ENCODE data around the gene RNF112.

Gene RNF112

DNA sequence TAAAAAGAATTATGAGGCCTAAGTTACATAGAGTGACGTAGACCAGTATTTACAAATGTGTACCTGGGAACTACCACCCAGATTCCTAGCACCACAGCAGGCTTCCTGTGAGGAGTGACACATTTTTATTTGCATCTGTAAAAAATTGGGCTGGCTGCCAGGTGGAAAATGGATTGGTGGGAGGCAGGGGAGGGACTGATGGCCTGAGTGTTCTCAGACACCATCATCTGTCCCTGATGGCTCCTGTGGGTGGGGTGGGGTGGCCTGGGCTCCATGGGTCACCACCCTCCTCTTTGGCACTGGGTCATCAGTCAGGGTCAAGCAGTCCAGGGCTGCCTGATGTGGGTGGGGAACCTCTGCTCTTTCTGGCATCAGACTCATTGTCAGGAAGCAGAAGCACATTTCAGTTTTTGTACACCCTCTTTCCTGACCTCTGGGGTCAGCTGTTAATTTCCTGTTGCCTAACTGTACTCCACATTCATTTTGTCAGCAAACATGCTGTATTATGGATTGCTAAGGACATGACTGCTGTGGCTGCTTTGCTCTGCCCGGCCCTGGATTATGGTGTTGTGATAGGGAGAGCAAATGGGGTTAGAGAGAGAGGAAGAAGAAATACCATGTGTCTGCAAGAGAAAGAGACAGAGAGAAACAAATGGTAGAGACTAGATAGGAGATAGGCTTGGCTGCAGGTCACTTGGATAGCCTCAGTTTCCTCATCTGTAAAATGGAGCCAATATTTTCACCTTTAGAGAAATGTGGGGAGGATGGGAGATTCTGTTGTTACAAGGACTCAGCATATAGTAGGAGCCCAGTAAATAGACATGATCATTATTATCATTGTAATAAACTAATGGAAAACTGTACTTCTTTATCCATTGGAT lies 12.5 kb upstream of the RNF112 start:
- H3K4me3 ChIP-seq (ENCODE audit: low read depth in 1 of 2, low read length in 2 of 2), result no peak overlapping the region
- H3K27ac ChIP-seq (ENCODE audit: low read depth, low read length), result no peak overlapping the region
- H3K9ac ChIP-seq (ENCODE audit: low read length), result no peak overlapping the region

DNA sequence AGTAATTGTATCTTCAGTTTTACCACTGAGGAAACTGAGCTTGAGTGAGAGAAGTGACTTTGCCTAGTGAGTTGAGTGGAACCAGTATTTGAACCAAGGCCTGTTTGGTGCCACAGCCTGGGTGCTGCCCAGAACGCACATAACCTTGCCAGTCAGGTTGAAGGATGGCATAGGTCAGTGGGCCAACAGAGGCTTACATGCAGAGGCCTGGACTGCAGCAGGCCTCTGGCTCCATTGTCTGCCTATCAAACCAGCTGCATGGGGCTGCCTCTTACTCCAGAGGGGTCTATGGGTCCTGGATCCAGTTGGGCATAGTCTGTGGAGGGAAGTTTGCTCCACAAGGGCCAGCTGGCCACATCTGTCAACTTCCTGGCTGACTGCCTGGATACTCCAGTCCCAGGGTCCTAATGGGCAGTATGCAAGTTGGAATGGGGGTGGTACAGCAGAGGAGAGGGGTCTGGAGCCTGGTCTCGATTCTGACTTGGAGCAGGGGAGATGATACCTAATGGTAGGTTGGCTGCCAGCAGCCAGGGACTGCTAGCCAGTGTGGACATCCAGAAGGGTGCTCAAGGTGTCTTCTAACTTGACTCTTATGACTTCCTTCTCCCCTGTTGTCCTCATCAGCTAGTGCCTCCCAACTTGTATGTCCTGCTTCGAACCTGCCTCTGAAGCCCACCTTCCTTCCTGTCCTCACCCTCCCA lies 11.1 kb upstream of the RNF112 start:
- no peak overlapping the region for H3K27ac ChIP-seq (ENCODE audit: low read depth, low read length)
- H3K4me3 ChIP-seq (ENCODE audit: low read depth in 1 of 2, low read length in 2 of 2), result no peak overlapping the region
- no peaks in the 10 kb centered on the region for H3K36me3 ChIP-seq (ENCODE audit: insufficient read depth, low read length)
- no peak overlapping the region for H3K9ac ChIP-seq (ENCODE audit: low read length)
- no peaks in the 10 kb centered on the region for H3K9me3 ChIP-seq (ENCODE audit: low read length)
- peaks cover 29% of the 10 kb centered on the region for H3K4me1 ChIP-seq (ENCODE audit: insufficient read depth, low read length)
- H3K27me3 ChIP-seq (ENCODE audit: control insufficient read depth in 1 of 2, insufficient read depth in 2 of 2, low read length in 2 of 2), result no peaks in the 10 kb centered on the region

More for the DNA sequence above, 12.5 kb upstream of the RNF112 start:
- H3K27me3 ChIP-seq (ENCODE audit: control insufficient read depth in 1 of 2, insufficient read depth in 2 of 2, low read length in 2 of 2), result no peaks in the 10 kb centered on the region
- H3K4me1 ChIP-seq (ENCODE audit: insufficient read depth, low read length), result peaks cover 29% of the 10 kb centered on the region
- no peaks in the 10 kb centered on the region for H3K36me3 ChIP-seq (ENCODE audit: insufficient read depth, low read length)
- no peaks in the 10 kb centered on the region for H3K9me3 ChIP-seq (ENCODE audit: low read length)

DNA sequence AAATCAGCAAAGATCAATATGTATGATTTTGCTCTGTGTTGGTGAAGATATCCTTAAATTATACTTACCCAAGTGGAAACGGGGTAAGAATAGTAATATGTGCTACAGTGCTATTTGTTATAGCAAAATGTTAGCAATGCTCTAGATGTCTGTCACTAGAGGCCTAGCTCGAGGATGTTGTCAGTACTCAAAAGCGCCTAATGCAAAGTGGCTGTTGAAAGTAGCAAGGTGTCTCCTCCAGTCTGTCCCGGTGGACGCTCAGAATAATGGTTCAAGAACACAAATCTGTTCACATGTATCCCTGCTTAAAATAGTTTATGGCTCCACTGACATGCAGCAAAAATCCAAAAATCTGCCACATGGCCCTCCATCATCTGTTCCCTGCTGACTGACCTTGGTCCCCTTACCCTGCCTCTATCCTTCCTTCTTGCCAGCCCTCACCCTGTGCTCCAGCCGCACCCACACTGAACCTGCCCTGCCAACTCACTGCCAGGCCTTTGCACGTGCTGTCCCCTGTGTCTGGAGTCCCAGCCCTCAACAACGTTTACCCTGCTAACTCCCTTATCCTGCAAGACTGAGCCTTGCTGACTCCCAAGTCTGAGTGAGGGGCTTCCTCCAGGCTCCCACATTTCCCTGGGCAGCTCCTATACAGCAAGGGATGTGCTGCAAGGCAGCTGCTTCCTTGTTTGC lies 9.6 kb upstream of the RNF112 start:
- H3K9ac ChIP-seq (ENCODE audit: low read length), result no peak overlapping the region
- H3K4me3 ChIP-seq (ENCODE audit: low read depth in 1 of 2, low read length in 2 of 2), result no peak overlapping the region
- no peaks in the 10 kb centered on the region for H3K27me3 ChIP-seq (ENCODE audit: control insufficient read depth in 1 of 2, insufficient read depth in 2 of 2, low read length in 2 of 2)
- no peaks in the 10 kb centered on the region for H3K36me3 ChIP-seq (ENCODE audit: insufficient read depth, low read length)
- peaks cover 29% of the 10 kb centered on the region for H3K4me1 ChIP-seq (ENCODE audit: insufficient read depth, low read length)
- H3K27ac ChIP-seq (ENCODE audit: low read depth, low read length), result no peak overlapping the region
- H3K9me3 ChIP-seq (ENCODE audit: low read length), result no peaks in the 10 kb centered on the region

DNA sequence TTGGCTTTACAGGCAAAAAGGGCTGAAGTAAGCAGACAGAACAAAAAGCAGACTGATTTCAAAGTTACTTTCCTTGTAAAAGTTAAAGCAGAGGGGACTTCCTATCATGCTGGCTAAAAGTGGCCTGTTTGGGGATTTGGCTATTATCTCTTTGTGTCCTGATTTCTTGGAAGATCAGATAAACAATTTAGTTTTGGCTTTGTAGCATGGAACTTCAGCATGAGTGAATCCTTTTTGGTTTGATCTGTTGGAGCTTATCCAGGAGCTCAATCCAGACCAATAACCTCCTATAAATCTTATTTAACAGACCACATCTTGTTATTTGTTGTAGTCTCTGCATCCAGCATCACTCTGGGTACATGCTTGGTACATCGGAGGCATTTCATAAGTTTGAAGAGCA lies 8.9 kb upstream of the RNF112 start:
- Histone ChIP-seq H3K9ac (ENCODE audit: low read length) (no peak overlapping the region), H3K36me3 (ENCODE audit: insufficient read depth, low read length) (no peaks in the 10 kb centered on the region)

DNA sequence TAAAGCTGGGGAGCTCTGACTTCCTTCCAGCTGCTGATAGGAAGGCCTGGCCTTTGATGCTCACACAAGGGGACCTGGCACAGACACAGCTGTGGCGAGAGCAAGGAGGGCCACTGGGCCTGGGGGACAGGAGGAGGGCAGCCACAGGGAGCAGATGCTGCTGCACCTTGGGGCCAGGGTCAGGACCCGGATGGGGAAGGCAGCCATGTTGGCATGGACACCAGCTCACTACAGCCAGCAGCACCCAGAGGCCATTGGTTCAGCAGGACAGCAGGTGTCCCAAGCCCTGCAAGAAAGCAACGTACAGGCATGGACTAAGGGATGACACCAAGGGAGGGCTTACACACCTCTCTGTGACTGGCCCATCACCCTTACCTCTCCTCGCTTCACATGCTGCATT lies 8.0 kb upstream of the RNF112 start:
- Histone ChIP-seq H3K4me1 (ENCODE audit: insufficient read depth, low read length) (peaks cover 23% of the 10 kb centered on the region), H3K9me3 (ENCODE audit: low read length) (no peaks in the 10 kb centered on the region), H3K27ac (ENCODE audit: low read depth, low read length) (no peak overlapping the region), H3K36me3 (ENCODE audit: insufficient read depth, low read length) (no peaks in the 10 kb centered on the region), H3K27me3 (ENCODE audit: control insufficient read depth in 1 of 2, insufficient read depth in 2 of 2, low read length in 2 of 2) (no peaks in the 10 kb centered on the region), H3K9ac (ENCODE audit: low read length) (no peak overlapping the region), H3K4me3 (ENCODE audit: low read depth in 1 of 2, low read length in 2 of 2) (no peak overlapping the region)

More for the DNA sequence above, 8.9 kb upstream of the RNF112 start:
- Histone ChIP-seq H3K4me3 (ENCODE audit: low read depth in 1 of 2, low read length in 2 of 2) (no peak overlapping the region), H3K9me3 (ENCODE audit: low read length) (no peaks in the 10 kb centered on the region), H3K4me1 (ENCODE audit: insufficient read depth, low read length) (peaks cover 29% of the 10 kb centered on the region), H3K27ac (ENCODE audit: low read depth, low read length) (no peak overlapping the region), H3K27me3 (ENCODE audit: control insufficient read depth in 1 of 2, insufficient read depth in 2 of 2, low read length in 2 of 2) (no peaks in the 10 kb centered on the region)

DNA sequence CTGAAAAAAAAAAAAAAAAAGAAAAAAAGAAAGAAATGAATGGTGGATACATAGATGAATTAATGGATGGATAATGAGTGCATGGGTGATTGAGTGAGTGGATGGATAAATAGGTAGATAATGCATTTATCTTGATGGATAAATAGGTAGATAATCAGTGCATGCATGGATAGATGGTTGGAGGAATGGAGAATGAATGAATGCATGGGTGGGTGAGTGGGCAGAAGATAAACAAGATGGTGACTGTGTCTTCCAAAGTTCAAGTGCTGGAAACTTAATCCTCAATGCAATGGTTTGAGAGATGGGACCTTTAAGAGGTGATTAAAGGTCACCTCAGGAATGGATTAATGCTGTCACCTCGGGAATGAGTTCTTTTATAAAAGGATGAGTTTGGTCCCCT lies 6.8 kb upstream of the RNF112 start:
- H3K4me1 ChIP-seq (ENCODE audit: insufficient read depth, low read length), result peaks cover 15% of the 10 kb centered on the region
- H3K9me3 ChIP-seq (ENCODE audit: low read length), result no peaks in the 10 kb centered on the region
- no peaks in the 10 kb centered on the region for H3K27me3 ChIP-seq (ENCODE audit: control insufficient read depth in 1 of 2, insufficient read depth in 2 of 2, low read length in 2 of 2)
- H3K27ac ChIP-seq (ENCODE audit: low read depth, low read length), result no peak overlapping the region
- H3K36me3 ChIP-seq (ENCODE audit: insufficient read depth, low read length), result no peaks in the 10 kb centered on the region
- H3K9ac ChIP-seq (ENCODE audit: low read length), result no peak overlapping the region
- no peak overlapping the region for H3K4me3 ChIP-seq (ENCODE audit: low read depth in 1 of 2, low read length in 2 of 2)

DNA sequence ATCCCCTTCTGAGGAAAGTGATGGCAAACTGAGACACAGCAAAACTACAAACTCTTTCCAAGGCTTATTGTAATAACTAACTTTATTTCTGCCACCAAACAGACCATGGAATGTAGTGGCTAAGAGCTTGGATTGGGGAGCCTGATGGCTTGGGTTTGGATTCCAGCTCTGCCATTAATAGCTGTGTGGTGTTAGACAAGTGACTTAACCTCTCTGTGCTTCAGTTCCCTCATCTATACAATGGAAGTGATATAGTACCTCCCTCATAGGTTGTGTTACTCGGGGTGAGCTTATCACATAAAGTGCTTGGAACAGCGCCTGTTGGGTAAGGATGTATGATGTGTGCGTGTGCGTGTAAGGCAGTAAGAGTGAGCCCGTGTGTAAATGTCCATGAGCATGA lies 5.9 kb upstream of the RNF112 start:
- no peaks in the 10 kb centered on the region for H3K27me3 ChIP-seq (ENCODE audit: control insufficient read depth in 1 of 2, insufficient read depth in 2 of 2, low read length in 2 of 2)
- no peak overlapping the region for H3K4me3 ChIP-seq (ENCODE audit: low read depth in 1 of 2, low read length in 2 of 2)
- no peak overlapping the region for H3K27ac ChIP-seq (ENCODE audit: low read depth, low read length)
- H3K36me3 ChIP-seq (ENCODE audit: insufficient read depth, low read length), result no peaks in the 10 kb centered on the region
- no peaks in the 10 kb centered on the region for H3K9me3 ChIP-seq (ENCODE audit: low read length)
- H3K4me1 ChIP-seq (ENCODE audit: insufficient read depth, low read length), result peaks cover 15% of the 10 kb centered on the region
- no peak overlapping the region for H3K9ac ChIP-seq (ENCODE audit: low read length)

DNA sequence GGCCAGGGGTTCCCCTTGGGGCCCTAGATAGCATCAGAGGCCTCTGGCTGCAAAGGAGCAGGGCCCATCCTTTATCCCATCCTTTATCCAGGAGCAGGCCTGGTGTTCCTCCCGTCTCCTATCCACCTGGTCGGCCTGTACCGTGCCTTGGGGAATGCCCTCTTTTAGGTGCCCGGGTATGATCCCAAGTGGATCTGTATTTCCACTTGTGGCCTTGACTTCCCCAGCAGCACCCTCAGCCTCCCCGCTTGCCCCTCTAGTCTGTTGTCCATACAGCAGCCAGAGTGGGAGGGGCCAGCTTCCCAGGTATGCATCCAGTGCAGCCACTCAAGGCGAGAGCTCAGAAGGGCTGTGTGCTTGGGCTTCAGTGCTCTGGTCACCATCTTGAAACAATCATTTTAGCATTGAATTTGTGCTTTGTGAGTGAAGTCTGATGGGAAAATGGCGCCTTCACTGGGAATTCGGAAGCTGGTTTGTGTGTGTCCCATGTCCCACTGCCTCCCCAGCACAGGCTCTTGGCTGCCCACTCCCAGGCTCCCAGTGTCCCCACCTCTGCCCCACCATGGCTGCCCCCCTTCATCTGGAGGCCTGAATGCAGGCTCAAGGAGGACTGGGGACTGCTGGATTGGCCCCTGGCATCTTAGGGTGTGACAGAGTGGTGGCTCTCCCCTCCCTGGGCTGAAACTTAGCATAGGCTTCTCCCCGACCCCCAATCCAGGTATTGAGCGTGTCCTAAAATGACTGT lies 3.3 kb upstream of the RNF112 start:
- no peak overlapping the region for H3K4me3 ChIP-seq (ENCODE audit: low read depth in 1 of 2, low read length in 2 of 2)
- no peaks in the 10 kb centered on the region for H3K9me3 ChIP-seq (ENCODE audit: low read length)
- no peak overlapping the region for H3K9ac ChIP-seq (ENCODE audit: low read length)
- no peak overlapping the region for H3K27ac ChIP-seq (ENCODE audit: low read depth, low read length)
- no peaks in the 10 kb centered on the region for H3K36me3 ChIP-seq (ENCODE audit: insufficient read depth, low read length)
- no peaks in the 10 kb centered on the region for H3K27me3 ChIP-seq (ENCODE audit: control insufficient read depth in 1 of 2, insufficient read depth in 2 of 2, low read length in 2 of 2)
- H3K4me1 ChIP-seq (ENCODE audit: insufficient read depth, low read length), result peaks cover 11% of the 10 kb centered on the region

DNA sequence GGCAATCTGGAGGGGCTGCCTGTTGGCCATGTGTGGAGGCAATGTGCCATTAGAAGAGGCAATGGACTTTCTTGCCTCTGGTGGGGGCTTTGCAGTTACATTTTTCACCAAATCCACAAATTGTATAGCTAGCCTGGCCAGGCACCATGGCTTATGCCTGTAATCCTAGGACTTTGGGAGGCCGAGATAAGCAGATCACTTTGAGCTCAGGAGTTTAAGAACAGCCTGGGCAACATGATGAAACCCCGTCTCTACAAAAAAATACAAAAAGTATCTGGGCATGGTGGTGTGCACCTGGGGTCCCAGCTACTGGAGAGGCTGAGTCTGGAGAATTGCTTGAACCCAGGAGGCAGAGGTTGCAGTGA lies 2.7 kb upstream of the RNF112 start:
- H3K4me3 ChIP-seq (ENCODE audit: low read depth in 1 of 2, low read length in 2 of 2), result no peak overlapping the region
- no peaks in the 10 kb centered on the region for H3K9me3 ChIP-seq (ENCODE audit: low read length)
- H3K36me3 ChIP-seq (ENCODE audit: insufficient read depth, low read length), result no peaks in the 10 kb centered on the region
- peaks cover 11% of the 10 kb centered on the region for H3K4me1 ChIP-seq (ENCODE audit: insufficient read depth, low read length)
- H3K27me3 ChIP-seq (ENCODE audit: control insufficient read depth in 1 of 2, insufficient read depth in 2 of 2, low read length in 2 of 2), result no peaks in the 10 kb centered on the region
- no peak overlapping the region for H3K9ac ChIP-seq (ENCODE audit: low read length)
- H3K27ac ChIP-seq (ENCODE audit: low read depth, low read length), result no peak overlapping the region

DNA sequence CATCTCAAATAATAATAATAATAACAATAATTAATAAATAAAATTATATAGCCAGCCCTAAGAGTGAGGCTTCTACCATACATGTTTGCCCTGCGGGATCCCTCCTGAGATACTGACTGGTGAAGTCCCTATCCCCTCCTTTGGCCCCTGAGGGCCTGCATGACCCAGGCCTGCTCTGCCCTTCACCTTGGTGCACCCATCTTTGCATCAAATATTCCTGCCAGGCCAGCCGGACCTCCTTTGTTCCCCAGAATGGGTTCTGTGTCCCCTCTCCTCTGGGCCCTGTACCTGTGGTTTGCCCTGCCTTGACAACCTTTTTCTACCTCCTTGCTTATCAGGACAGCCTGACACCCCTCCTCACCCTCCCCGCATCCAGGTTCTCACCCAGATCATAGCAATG lies 2.0 kb upstream of the RNF112 start:
- no peak overlapping the region for H3K27ac ChIP-seq (ENCODE audit: low read depth, low read length)
- H3K4me3 ChIP-seq (ENCODE audit: low read depth in 1 of 2, low read length in 2 of 2), result no peak overlapping the region

DNA sequence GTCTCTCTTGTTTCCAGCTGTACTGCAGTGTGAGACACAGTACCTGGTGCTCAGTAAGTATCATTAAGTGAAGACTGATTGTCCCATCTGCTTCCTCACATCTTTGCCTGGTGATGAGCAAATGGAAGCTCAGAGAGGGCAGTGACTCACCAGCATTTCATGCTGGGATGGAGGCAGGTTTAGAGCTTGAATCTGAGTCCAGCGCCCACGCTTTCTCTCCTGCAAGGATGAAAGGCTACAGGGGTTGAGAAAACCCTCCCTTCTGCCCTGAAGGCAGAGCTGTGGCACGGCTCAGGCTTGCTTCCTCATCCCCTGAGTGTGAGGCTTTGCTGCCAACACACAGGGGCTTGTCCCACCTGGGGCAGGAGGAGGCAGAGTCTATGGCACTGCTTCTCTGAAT lies 1.5 kb upstream of the RNF112 start:
- no peak overlapping the region for H3K9ac ChIP-seq (ENCODE audit: low read length)
- no peak overlapping the region for H3K27ac ChIP-seq (ENCODE audit: low read depth, low read length)
- no peaks in the 10 kb centered on the region for H3K36me3 ChIP-seq (ENCODE audit: insufficient read depth, low read length)
- no peak overlapping the region for H3K4me3 ChIP-seq (ENCODE audit: low read depth in 1 of 2, low read length in 2 of 2)
- H3K9me3 ChIP-seq (ENCODE audit: low read length), result no peaks in the 10 kb centered on the region
- H3K4me1 ChIP-seq (ENCODE audit: insufficient read depth, low read length), result peaks cover 11% of the 10 kb centered on the region
- H3K27me3 ChIP-seq (ENCODE audit: control insufficient read depth in 1 of 2, insufficient read depth in 2 of 2, low read length in 2 of 2), result no peaks in the 10 kb centered on the region

More for the DNA sequence above, 2.0 kb upstream of the RNF112 start:
- Histone ChIP-seq H3K36me3 (ENCODE audit: insufficient read depth, low read length) (no peaks in the 10 kb centered on the region), H3K27me3 (ENCODE audit: control insufficient read depth in 1 of 2, insufficient read depth in 2 of 2, low read length in 2 of 2) (no peaks in the 10 kb centered on the region), H3K9me3 (ENCODE audit: low read length) (no peaks in the 10 kb centered on the region), H3K9ac (ENCODE audit: low read length) (no peak overlapping the region), H3K4me1 (ENCODE audit: insufficient read depth, low read length) (peaks cover 11% of the 10 kb centered on the region)
